CD14-positive monocyte (primary cell): Measurements from ENCODE around the gene ITPKB. TPM values are rescaled to one million over a fixed set of nuclear protein-coding genes. Genes with fewer than 3 reads are reported as not detected.

Experiments
- DNase-seq, 3 donors: peaks; one replicate each; pipeline ENCODE4 v3.0.0-alpha.2; 2011 to 2022
- H2AFZ ChIP-seq: 2 replicates; pipeline ENCODE4 v1.6.0; 2012; ENCODE audit warnings: mild to moderate bottlenecking, low read depth, low read length, inconsistent platforms; ENCODE audit not compliant: insufficient read depth, poor library complexity, severe bottlenecking
- H3K27ac ChIP-seq, 2 donors: 1 replicate in 1 of 2; 2 replicates in 1 of 2; pipeline ENCODE4 v1.5.1; 2012 to 2013; ENCODE audit warnings: low read length in 2 of 2, control low read depth in 1 of 2, inconsistent platforms in 1 of 2, low read depth in 1 of 2, mild to moderate bottlenecking in 1 of 2
- H3K27me3 ChIP-seq, 2 donors: one replicate each; pipeline versions ENCODE4 v1.6.0 to v1.6.1; 2011 to 2013; ENCODE audit warnings: low read length in 2 of 2; ENCODE audit not compliant: control insufficient read depth in 2 of 2, insufficient read depth in 2 of 2
- H3K36me3 ChIP-seq, 2 donors: replicated peaks in 1 of 2; 1 replicate in 1 of 2; 2 replicates in 1 of 2; pipeline versions ENCODE4 v1.5.1 to v1.6.1; 2012 to 2013; ENCODE audit warnings: low read length in 2 of 2, control low read depth in 1 of 2, inconsistent platforms in 1 of 2, mild to moderate bottlenecking in 1 of 2; ENCODE audit not compliant: insufficient read depth in 2 of 2, control insufficient read depth in 1 of 2
- H3K4me1 ChIP-seq, 2 donors: 1 replicate in 1 of 2; 2 replicates in 1 of 2; pipeline versions ENCODE4 v1.5.1 to v1.6.1; 2012 to 2013; ENCODE audit warnings: low read length in 2 of 2, control low read depth in 1 of 2, inconsistent platforms in 1 of 2, mild to moderate bottlenecking in 1 of 2, moderate library complexity in 1 of 2; ENCODE audit not compliant: insufficient read depth in 2 of 2, control insufficient read depth in 1 of 2
- H3K4me2 ChIP-seq: replicated peaks from 2 replicates; pipeline ENCODE3; 2012; ENCODE audit warnings: low read length, moderate library complexity, mild to moderate bottlenecking; ENCODE audit not compliant: poor library complexity, severe bottlenecking; ENCODE audit errors: extremely low read depth
- H3K4me3 ChIP-seq, 3 experiments: fragments of 200-600 bp in 1 of 3; sonication (generic) in 1 of 3; replicated peaks in 1 of 3; 1 replicate in 2 of 3; 2 replicates in 1 of 3; pipeline ENCODE4 v1.5.1; 2011 to 2013; ENCODE audit warnings: low read length in 3 of 3, mild to moderate bottlenecking in 3 of 3, control low read depth in 2 of 3, low read depth in 2 of 3, inconsistent platforms in 1 of 3, moderate library complexity in 1 of 3
- H3K79me2 ChIP-seq: 2 replicates; pipeline ENCODE4 v1.6.0; 2012; ENCODE audit warnings: mild to moderate bottlenecking, control low read depth, inconsistent platforms, low read length, moderate library complexity; ENCODE audit not compliant: insufficient read depth
- H3K9ac ChIP-seq: 2 replicates; pipeline ENCODE4 v1.6.0; 2017; ENCODE audit warnings: low read length, mild to moderate bottlenecking; ENCODE audit not compliant: insufficient read depth, poor library complexity, severe bottlenecking
- H3K9me3 ChIP-seq, 2 donors: replicated peaks in 1 of 2; 1 replicate in 1 of 2; 2 replicates in 1 of 2; pipeline versions ENCODE4 v1.5.1 to v1.6.1; 2012 to 2013; ENCODE audit warnings: low read length in 2 of 2, control low read depth in 1 of 2; ENCODE audit not compliant: control insufficient read depth in 1 of 2, insufficient read depth in 1 of 2
- H4K20me1 ChIP-seq: 2 replicates; pipeline ENCODE4 v1.6.0; 2012; ENCODE audit warnings: mild to moderate bottlenecking, low read length, control low read depth, moderate library complexity; ENCODE audit not compliant: insufficient read depth
- H3K27ac Mint-ChIP-seq, 7 donors: one replicate each; pipeline ENCODE4 v1.8.0; 2020; ENCODE audit warnings: mild to moderate bottlenecking in 7 of 7, mixed read lengths in 7 of 7, moderate library complexity in 6 of 7, inconsistent platforms in 2 of 7
- H3K27me3 Mint-ChIP-seq, 3 donors: one replicate each; pipeline ENCODE4 v1.8.0; 2021 to 2022; ENCODE audit warnings: low read depth in 3 of 3, mild to moderate bottlenecking in 3 of 3, mixed read lengths in 3 of 3, moderate library complexity in 3 of 3, inconsistent platforms in 1 of 3
- H3K36me3 Mint-ChIP-seq, 2 donors: one replicate each; pipeline ENCODE4 v1.8.0; 2020; ENCODE audit warnings: mixed read lengths in 2 of 2, inconsistent platforms in 1 of 2, mild to moderate bottlenecking in 1 of 2
- H3K4me1 Mint-ChIP-seq: one replicate; pipeline ENCODE4 v1.8.0; 2020; ENCODE audit warnings: mild to moderate bottlenecking, mixed read lengths
- H3K4me3 Mint-ChIP-seq, 2 donors: one replicate each; pipeline ENCODE4 v1.8.0; 2020; ENCODE audit warnings: mild to moderate bottlenecking in 2 of 2, mixed read lengths in 2 of 2, moderate library complexity in 1 of 2
- H3K9me3 Mint-ChIP-seq, 7 donors: one replicate each; pipeline ENCODE4 v1.8.0; 2020 to 2022; ENCODE audit warnings: mixed read lengths in 7 of 7, mild to moderate bottlenecking in 6 of 7, moderate library complexity in 6 of 7, inconsistent platforms in 2 of 7
- CTCF ChIP-seq: fragments of 200-600 bp; IDR thresholded peaks from one replicate; pipeline ENCODE4 v1.8.0; 2022; ENCODE audit warnings: antibody characterized with exemption, mild to moderate bottlenecking
- WGBS: methylation state at CpG from one replicate; pipeline ENCODE4 v1.1.5; 2013; ENCODE audit warnings: missing lambda C conversion rate; ENCODE audit not compliant: insufficient coverage; 5-methylcytosine and 5-hydroxymethylcytosine counted together
- intact Hi-C, 2 donors: fragments of 100-400 bp; cut with micrococcal nuclease; formaldehyde crosslinking; loops; one replicate each; pipeline versions ENCODE4 v1.15.0 to v1.15.1; 2023
- polyA plus RNA-seq, 3 donors: library from polyadenylated mRNA; depleted of rRNA in 1 of 3; unstranded in 2 of 3; stranded (reverse) in 1 of 3; fragments of 300-500 nt in 2 of 3; fragments of >200 nt in 1 of 3; fragmentation: Illumina TruSeq in 2 of 3; gene quantifications; 1 replicate in 2 of 3; 2 replicates in 1 of 3; pipeline ENCODE4 v1.2.3, GENCODE V29; 2012 to 2021

The ITPKB gene
- polyA plus RNA-seq, 3 donors = 7.3 to 14.4 (median 10.2) TPM

DNA sequence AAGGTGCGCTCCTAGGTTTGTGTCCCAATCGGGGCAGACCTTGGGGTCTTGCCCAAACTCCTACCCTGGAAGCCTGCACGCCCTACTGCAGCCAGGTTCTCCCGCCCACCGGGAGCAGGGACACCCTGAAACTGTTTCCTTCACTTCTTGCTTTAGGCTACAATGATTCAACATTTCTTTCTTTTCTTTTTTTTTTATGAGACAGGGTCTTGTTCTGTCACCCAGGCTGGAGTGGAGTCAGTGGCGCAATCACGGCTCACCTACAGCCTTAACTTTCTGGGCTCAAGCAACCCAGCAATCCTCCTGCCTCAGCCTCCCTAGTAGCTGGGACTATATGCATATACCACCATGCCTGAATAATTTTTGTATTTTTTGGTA is 75.8 kb downstream of the ITPKB start:
- Histone ChIP-seq H3K36me3 (no peaks in the 10 kb centered on the region), H3K27me3 (no peaks in the 10 kb centered on the region), H3K79me2 (peaks cover 75% of the 10 kb centered on the region), H3K4me1 (peaks cover 62 to 67% of the 10 kb centered on the region in 2 donors), H4K20me1 (no peaks in the 10 kb centered on the region), H2AFZ (no peak overlapping the region), H3K9me3 (no peaks in the 10 kb centered on the region), H3K27ac (peak overlapping the region; percentile 96 to 98), H3K9ac (peak overlapping the region; percentile 73), H3K4me2 (peak overlapping the region; percentile 48), H3K4me3 (peak overlapping the region in 1 of 3 experiments; percentile 14)
- 60% methylated on average over 5 of the region's 7 CpGs for WGBS
- Mint-ChIP-seq H3K4me3 (peak overlapping the region; percentile 34 to 57), H3K36me3 (peaks cover 41 to 49% of the 10 kb centered on the region in 2 donors), H3K4me1 (peaks cover 76% of the 10 kb centered on the region), H3K9me3 (peaks cover 0 to 2% (median 0%) of the 10 kb centered on the region in 7 donors), H3K27ac (peak overlapping the region; percentile 97 to 100 (median 99)), H3K27me3 (peaks cover 0 to 5% (median 3%) of the 10 kb centered on the region in 3 donors)
- peak; percentile 61 to 87 (median 67) for DNase-seq
- intact Hi-C loops = no loop called here
- no peak for TF ChIP-seq CTCF

GRCh38 chr1:226662642-226663326 is 76.3 kb downstream of the ITPKB start:
- Histone ChIP-seq H3K9me3 (no peaks in the 10 kb centered on the region), H3K36me3 (peaks cover 0 to 1% of the 10 kb centered on the region in 2 donors), H3K79me2 (peaks cover 78% of the 10 kb centered on the region), H2AFZ (no peak overlapping the region), H3K9ac (peak overlapping the region; percentile 73), H3K4me2 (peak overlapping the region; percentile 48), H3K4me1 (peaks cover 61 to 65% of the 10 kb centered on the region in 2 donors), H4K20me1 (no peaks in the 10 kb centered on the region), H3K4me3 (peak overlapping the region in 1 of 3 experiments; percentile 14), H3K27me3 (no peaks in the 10 kb centered on the region), H3K27ac (peak overlapping the region; percentile 96 to 98)
- no peak for TF ChIP-seq CTCF
- Mint-ChIP-seq H3K4me3 (peak overlapping the region in 1 of 2 donors; percentile 57), H3K9me3 (peaks cover 0 to 2% (median 0%) of the 10 kb centered on the region in 7 donors), H3K36me3 (peaks cover 45 to 54% of the 10 kb centered on the region in 2 donors), H3K4me1 (peaks cover 75% of the 10 kb centered on the region), H3K27ac (peak overlapping the region; percentile 97 to 100 (median 99)), H3K27me3 (peaks cover 0 to 5% (median 3%) of the 10 kb centered on the region in 3 donors)
- intact Hi-C loops = no loop called here
- peak; percentile 99 to 100 (median 99) for DNase-seq
- 3% methylated on average over 10 of the region's 13 CpGs for WGBS
